OCI-LY3 (cell line): ENCODE results near the gene SLC44A3.

Experiments
- EZH2phosphoT487 ChIP-seq: fragments of 200-600 bp; shearing (Covaris generic); IDR thresholded peaks from 2 replicates; pipeline ENCODE4 v1.6.1; 2018; ENCODE audit warnings: antibody characterized with exemption, mixed run types, low read depth
- TF ChIP-seq, protein P1 (sequence below): fragments of 200-600, 300-600 bp; sonication (generic); IDR thresholded peaks from 2 replicates; pipeline ENCODE4 v1.5.1; 2014; ENCODE audit warnings: antibody characterized with exemption, low read length, low read depth

DNA sequence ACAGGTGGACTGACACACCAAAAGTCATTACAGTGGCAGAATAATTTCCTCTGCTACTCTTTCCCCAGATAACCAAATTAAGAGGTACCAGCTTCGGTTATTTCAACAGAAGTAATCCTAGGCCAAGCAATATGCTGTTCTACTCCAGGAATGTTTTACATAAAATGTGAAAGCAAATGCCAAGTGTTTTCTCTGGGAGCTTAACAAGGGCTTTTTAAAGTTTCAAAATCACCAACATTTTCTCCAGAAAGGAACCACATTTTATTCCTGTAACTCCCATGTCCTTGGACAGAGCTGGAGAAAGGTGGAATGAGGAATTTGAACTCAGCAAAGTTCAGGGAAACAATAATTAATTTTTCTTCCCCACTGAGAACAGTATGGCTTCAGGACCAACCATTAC lies 79.6 kb downstream of the SLC44A3 start:
- TF ChIP-seq, protein P1, sequence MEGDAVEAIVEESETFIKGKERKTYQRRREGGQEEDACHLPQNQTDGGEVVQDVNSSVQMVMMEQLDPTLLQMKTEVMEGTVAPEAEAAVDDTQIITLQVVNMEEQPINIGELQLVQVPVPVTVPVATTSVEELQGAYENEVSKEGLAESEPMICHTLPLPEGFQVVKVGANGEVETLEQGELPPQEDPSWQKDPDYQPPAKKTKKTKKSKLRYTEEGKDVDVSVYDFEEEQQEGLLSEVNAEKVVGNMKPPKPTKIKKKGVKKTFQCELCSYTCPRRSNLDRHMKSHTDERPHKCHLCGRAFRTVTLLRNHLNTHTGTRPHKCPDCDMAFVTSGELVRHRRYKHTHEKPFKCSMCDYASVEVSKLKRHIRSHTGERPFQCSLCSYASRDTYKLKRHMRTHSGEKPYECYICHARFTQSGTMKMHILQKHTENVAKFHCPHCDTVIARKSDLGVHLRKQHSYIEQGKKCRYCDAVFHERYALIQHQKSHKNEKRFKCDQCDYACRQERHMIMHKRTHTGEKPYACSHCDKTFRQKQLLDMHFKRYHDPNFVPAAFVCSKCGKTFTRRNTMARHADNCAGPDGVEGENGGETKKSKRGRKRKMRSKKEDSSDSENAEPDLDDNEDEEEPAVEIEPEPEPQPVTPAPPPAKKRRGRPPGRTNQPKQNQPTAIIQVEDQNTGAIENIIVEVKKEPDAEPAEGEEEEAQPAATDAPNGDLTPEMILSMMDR, result no peak
- no peak for TF ChIP-seq EZH2phosphoT487
